GM21360 (cell line): ENCODE data around the gene EDDM3A.
"Not testable (repeated sequence)": the region's sequence is repeated elsewhere in the genome, so short reads cannot be mapped to it uniquely, and the experiment has no call there.

Experiments
- ATAC-seq: cut with Tn5 transposase; IDR thresholded peaks from one replicate; pipeline ENCODE4 v1.9.1; 2021; ENCODE audit warnings: mild to moderate bottlenecking, moderate library complexity; ENCODE audit not compliant: unreplicated experiment

EDDM3A gene

GRCh38 chr14:20732979-20733635, 12.6 kb upstream of the EDDM3A start:
- no peak for ATAC-seq

DNA sequence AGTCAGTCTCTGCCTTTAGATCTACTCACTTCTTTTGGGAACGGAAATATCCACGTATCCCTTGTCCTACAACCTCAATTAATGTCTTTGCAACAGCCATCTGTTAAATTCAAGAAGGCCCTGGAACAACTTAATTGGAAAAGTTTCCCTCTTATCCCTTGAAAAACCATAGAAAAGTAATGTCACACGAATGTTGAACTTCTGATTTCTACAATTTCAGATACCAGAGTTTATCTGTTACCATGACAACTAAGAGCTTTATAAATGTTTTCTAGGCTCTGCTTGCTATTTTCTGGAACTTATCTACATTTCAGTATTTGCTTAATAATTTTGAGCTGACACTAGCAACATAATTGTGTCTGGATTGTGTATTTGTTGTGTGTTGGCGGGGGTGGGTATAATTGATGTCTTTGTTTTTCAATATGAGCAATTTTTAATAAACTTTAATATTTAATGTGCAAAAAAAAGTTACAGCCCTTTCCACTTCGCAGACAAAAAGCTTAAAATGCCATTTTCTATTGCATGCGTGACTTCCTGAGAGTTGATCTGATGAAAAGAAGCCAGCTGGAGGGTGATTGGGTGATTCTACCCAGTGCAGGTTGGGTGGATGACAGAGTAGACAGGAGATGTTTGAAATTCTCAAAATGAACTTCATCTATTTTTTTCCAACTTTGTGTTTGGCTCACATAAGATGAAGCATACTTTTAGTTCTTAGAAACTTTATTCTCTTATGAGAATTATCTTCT, 11.8 kb upstream of the EDDM3A start:
- no peak for ATAC-seq

- no peak for ATAC-seq
Measured at GRCh38 chr14:20734430-20734806, 11.3 kb upstream of the EDDM3A start.

- ATAC-seq = not testable (repeated sequence)
Measured at GRCh38 chr14:20738292-20738691, 7.4 kb upstream of the EDDM3A start.

- ATAC-seq = no peak
Measured at GRCh38 chr14:20742132-20742531, 3.6 kb upstream of the EDDM3A start.

DNA sequence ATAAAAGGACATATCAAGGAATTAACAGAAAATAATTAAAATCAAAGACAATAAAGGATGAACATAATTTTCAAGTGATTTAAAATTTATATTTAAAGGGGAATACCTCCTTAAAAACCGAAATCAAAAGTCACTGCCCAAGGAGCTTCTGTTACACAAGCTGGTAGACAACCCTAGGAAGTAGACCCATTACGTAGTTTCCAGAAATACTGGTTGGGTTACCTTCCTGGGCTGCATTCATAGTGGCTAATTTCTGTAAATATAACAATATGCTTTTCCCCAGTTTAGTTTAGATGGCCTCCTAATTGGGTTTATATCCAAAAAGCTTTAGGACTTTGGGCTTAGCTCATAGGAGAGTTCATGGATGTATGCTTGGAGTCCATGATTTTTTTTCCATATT, 2.1 kb upstream of the EDDM3A start:
- no peak for ATAC-seq

DNA sequence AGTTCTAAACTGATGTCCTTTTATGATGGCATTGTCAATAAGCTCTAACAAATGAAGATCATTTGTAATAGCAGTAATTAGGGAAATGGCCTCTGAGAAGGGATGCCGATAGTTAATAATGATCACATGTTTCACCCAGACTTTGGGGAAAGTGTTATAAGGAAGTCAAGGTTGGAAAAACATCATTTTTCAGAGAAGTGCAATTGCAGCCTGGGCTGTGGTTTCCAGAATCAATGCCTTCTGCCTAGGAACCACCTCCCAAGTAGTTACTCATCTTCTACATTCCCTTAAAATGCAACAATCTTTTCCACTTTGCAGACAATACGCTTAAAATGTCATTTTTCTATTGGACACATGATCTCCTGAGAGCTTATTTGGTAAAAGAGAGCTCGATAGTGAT, 879 bp downstream of the EDDM3A start:
- no peak for ATAC-seq

DNA sequence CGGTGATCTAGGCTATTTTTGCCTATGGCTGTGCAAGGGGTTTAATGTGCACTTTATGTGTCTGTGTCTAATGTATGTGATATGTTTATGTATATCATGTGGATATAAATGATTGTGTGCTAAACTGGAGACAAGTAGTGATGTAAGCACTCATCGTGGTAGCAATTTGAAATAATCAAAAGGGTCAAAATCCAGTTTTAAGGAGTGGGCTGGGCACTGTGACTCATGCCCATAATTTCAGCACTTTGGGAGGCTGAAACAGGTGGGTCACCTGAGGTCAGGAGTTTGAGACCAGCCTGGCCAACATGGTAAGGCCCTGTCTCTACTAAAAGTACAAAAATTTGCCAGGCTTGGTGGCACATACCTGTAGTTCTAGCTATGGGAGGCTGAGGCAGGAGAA, 2.8 kb downstream of the EDDM3A start:
- ATAC-seq = no peak

DNA sequence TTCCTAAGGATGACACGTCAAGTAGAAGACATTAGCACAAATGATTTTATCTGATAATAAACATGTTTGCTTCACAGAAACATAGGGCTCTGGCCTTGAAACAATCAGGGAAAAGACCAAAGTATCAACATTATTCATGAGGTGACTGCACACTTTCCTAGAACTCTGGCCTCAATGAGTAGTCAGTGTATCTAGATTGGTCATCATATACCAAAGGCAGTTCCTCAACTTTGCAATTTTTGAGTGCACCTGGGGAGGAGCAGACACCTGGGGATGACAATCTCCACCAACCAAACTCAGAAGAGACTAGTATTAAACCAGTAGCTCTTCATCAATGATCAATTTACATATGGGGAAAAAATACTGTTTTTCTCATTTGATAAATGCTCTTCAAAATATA, 4.5 kb downstream of the EDDM3A start:
- no peak for ATAC-seq

GRCh38 chr14:20751963-20752562, 6.4 kb downstream of the EDDM3A start:
- no peak for ATAC-seq

- ATAC-seq = no peak
Measured at GRCh38 chr14:20754308-20754707, 8.6 kb downstream of the EDDM3A start.

DNA sequence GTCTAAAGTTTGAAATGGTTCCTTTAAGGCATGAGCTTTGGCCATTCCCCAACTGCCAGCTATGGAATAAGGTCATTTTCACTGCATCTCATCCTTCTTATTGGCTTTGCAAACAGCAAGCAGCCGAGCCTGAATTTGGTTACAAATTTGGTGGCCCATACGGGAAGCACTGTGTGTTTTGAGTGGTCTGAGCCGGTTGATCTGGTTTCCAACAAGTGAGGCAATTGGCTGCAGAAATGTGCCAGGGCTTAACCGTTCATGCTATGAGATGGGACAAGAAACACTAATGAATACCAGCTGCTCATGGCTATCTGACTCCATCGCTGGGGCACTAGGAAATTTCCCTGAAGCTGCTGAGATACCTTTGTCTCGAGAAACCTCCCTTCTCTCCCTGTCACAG, 9.3 kb downstream of the EDDM3A start:
- ATAC-seq = no peak

DNA sequence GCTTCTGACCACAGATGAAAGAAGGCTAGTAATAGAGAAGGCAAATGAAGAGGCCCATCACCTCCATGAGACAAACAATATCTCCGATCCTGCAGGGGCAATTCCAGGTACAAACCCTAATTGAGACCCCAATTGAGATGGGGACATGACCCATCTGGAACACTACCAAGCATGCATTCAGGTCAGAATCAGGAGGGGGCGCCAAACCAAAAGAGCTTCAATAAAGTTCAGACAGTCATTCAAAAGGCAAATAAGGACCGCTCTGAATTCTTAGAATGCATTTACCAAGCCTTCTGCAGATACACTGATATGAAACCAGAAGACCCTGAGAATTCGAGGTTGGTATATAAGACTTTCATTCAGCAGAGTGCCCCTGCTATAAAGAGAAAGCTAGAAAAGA, 12.3 kb downstream of the EDDM3A start:
- no peak for ATAC-seq

DNA sequence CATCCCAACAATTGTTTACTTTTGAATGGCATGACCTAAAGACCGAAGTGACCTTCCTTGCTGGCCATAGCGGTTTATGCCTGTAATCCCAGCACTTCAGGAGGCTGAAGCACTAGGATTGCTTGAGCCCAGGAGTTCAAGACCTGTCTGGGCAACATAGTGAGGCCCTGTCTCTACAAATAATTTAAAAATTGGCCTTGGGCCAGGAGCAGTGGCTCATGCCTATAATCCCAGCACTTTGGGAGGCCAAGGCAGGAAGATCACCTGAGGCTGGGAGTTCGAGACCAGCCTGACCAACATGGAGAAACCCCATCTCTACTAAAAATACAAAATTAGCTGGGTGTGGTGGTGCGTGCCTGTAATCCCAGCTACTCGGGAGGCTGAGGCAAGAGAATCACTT, 13.8 kb downstream of the EDDM3A start:
- ATAC-seq = not testable (repeated sequence)

GRCh38 chr14:20760950-20761349, 15.3 kb downstream of the EDDM3A start:
- no peak for ATAC-seq

DNA sequence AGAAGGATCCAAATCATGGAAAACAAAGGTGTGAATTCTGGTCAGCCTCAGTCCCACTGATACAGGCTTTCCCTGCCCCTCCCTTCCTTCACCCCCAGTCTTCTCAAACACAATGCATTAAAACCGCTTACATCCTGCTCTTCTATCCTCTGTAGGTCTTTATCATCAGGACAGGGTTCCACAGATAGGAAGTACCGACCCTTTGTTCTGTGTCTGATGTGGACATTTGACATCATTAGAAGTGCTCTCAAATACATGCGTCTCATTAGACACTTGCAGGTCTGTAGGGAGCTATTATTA, 22.9 kb downstream of the EDDM3A start:
- no peak for ATAC-seq

GRCh38 chr14:20769421-20769820, 23.7 kb downstream of the EDDM3A start:
- ATAC-seq = no peak

DNA sequence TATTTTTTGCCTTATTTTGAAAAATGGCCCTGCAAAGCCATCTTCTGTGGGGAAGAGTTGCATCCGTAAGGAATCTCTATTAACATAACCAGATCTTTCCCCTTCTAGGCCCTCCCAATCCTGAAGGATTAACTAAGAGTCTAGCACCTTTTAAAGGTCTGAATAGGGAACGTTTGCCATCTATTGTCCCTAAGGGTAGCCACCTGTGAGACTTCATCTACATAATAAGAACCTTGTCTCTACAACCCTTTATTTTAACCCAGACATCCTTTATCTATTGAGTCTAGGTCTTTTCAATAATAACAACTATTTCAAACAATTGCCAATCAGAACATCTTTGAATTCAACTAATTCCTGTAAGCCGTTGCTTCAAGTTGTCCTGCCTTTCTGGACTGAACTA, 27.0 kb downstream of the EDDM3A start:
- ATAC-seq = no peak

DNA sequence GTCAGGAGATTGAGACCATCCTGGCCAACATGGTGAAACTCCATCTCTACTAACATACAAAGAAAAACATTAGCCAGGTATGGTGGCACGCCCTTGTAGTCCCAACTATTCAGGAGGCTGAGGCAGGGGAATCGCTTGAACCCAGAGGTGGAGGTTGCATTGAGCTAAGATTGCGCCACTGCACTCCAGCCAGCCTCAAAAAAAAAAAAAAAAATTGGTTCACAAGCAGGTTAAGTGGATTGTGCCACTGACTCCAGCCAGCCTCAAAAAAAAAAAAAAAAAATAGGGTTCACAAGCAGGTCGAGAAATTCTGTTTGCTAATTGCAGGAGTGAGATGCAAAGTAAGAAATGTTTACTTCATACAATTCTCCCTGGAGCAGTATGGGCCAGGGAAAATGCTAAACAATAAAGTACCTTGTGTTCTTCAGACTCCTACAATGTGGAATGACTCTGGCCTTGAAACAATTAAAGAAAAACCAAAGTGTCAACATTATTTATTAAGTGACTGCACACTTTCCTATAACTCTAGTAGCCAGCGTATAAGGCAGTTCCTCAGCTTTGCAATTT, 28.7 kb downstream of the EDDM3A start:
- no peak for ATAC-seq

GRCh38 chr14:20775043-20775442, 29.4 kb downstream of the EDDM3A start:
- ATAC-seq = no peak

GRCh38 chr14:20775901-20776300, 30.2 kb downstream of the EDDM3A start:
- ATAC-seq = no peak

GRCh38 chr14:20781803-20782202, 36.1 kb downstream of the EDDM3A start:
- ATAC-seq = no peak
